Endothelial cell of umbilical vein (primary cell): ENCODE data around the gene CAMTA1. TPM values are rescaled to one million over a fixed set of nuclear protein-coding genes. Genes with fewer than 3 reads are reported as not detected.

Source experiments
- BruUV-seq: library from RNA; stranded (reverse); fragments of 400-500 nt; replicated peaks from 2 replicates; lab custom pipeline; 2021; lab: Mats Ljungman, UMichigan
- CTCF ChIA-PET: fragments of 300-600, 350-600 bp; sonication (Branson Sonifier 250); formaldehyde crosslinking; loops from one replicate; lab custom pipeline; 2021; ENCODE audit warnings: antibody characterized with exemption, inconsistent platforms; lab: Charles Lee
- POLR2A ChIA-PET: fragments of 300-600, 350-600 bp; sonication (Branson Sonifier 250); formaldehyde crosslinking; loops from one replicate; lab custom pipeline; 2021; ENCODE audit warnings: antibody characterized with exemption, inconsistent platforms; lab: Charles Lee
- DNase-seq: peaks from one replicate; pipeline ENCODE4 v3.0.0-alpha.2; 2011; ENCODE audit warnings: low read depth, low spot score
- FAIRE-seq: peaks from 2 replicates; lab custom pipeline; 2011; peaks lifted over from hg19 to GRCh38; lab: Jason Lieb, UNC
- H2AFZ ChIP-seq: 2 replicates; pipeline ENCODE4 v1.6.0; 2012; ENCODE audit warnings: low read depth, low read length, control low read depth, inconsistent platforms
- H3K27ac ChIP-seq: 2 replicates; pipeline ENCODE4 v1.5.1; 2011; ENCODE audit warnings: low read depth, mild to moderate bottlenecking, control low read depth, low read length, moderate library complexity; ENCODE audit not compliant: insufficient read depth
- H3K27me3 ChIP-seq, 2 experiments: 2 replicates each; pipeline versions ENCODE4 v1.6.0 to v1.6.1; 2011; ENCODE audit warnings: low read length in 2 of 2, mixed read lengths in 1 of 2; ENCODE audit not compliant: control insufficient read depth in 2 of 2, insufficient read depth in 2 of 2
- H3K36me3 ChIP-seq, 2 experiments: 2 replicates in 1 of 2; 3 replicates in 1 of 2; pipeline ENCODE4 v1.5.1; 2011; ENCODE audit warnings: low read length in 2 of 2, mild to moderate bottlenecking in 1 of 2, moderate library complexity in 1 of 2; ENCODE audit not compliant: control insufficient read depth in 2 of 2, insufficient read depth in 2 of 2; ENCODE audit errors: extremely low read depth in 1 of 2
- H3K4me1 ChIP-seq: 3 replicates; pipeline ENCODE4 v1.5.1; 2011; ENCODE audit warnings: mild to moderate bottlenecking, low read length; ENCODE audit not compliant: control insufficient read depth, insufficient read depth; ENCODE audit errors: extremely low read depth
- H3K4me2 ChIP-seq: 2 replicates; pipeline ENCODE4 v1.6.1; 2011; ENCODE audit warnings: low read length, control low read depth, mixed read lengths; ENCODE audit not compliant: insufficient read depth
- H3K4me3 ChIP-seq, 3 experiments: fragments of 200-600 bp in 1 of 3; sonication (generic), shearing (Covaris generic) in 1 of 3; replicated peaks in 1 of 3; 2 replicates each; pipeline ENCODE4 v1.5.1; 2011 to 2016; ENCODE audit warnings: control low read depth in 3 of 3, low read length in 3 of 3, mild to moderate bottlenecking in 2 of 3, inconsistent platforms in 1 of 3, low read depth in 1 of 3, moderate library complexity in 1 of 3; ENCODE audit not compliant: insufficient read depth in 1 of 3
- H3K79me2 ChIP-seq: 2 replicates; pipeline ENCODE4 v1.6.0; 2012; ENCODE audit warnings: low read length, inconsistent platforms; ENCODE audit not compliant: control insufficient read depth, insufficient read depth
- H3K9ac ChIP-seq: replicated peaks from 2 replicates; pipeline ENCODE3; 2011; ENCODE audit warnings: low read length, control low read depth; ENCODE audit not compliant: insufficient read depth; ENCODE audit errors: extremely low read depth
- H3K9me1 ChIP-seq: replicated peaks from 3 replicates; pipeline ENCODE4 v1.6.0; 2011; ENCODE audit warnings: mild to moderate bottlenecking, low read length; ENCODE audit not compliant: control insufficient read depth, insufficient read depth; ENCODE audit errors: extremely low read depth
- H3K9me3 ChIP-seq: replicated peaks from 2 replicates; pipeline ENCODE4 v1.5.1; 2012; ENCODE audit warnings: low read length, inconsistent platforms; ENCODE audit not compliant: control insufficient read depth, insufficient read depth
- H4K20me1 ChIP-seq: replicated peaks from 2 replicates; pipeline ENCODE3; 2011; ENCODE audit warnings: mild to moderate bottlenecking, low read length; ENCODE audit not compliant: control insufficient read depth, insufficient read depth; ENCODE audit errors: extremely low read depth
- EZH2 ChIP-seq: IDR thresholded peaks from 2 replicates; pipeline ENCODE4 v1.6.1; 2012; ENCODE audit warnings: borderline replicate concordance, low read depth, mild to moderate bottlenecking, moderate library complexity, low read length, inconsistent platforms; ENCODE audit not compliant: severe bottlenecking
- FOS ChIP-seq: IDR thresholded peaks from 2 replicates; pipeline ENCODE4 v1.6.1; 2011; ENCODE audit warnings: mild to moderate bottlenecking, low read length, moderate library complexity, borderline replicate concordance; ENCODE audit not compliant: insufficient read depth
- GATA2 ChIP-seq: IDR thresholded peaks from 2 replicates; pipeline ENCODE4 v1.7.0; 2011; ENCODE audit warnings: low read depth, mild to moderate bottlenecking, moderate library complexity, mixed read lengths, low read length; ENCODE audit not compliant: insufficient read length, insufficient read depth
- JUN ChIP-seq: IDR thresholded peaks from 2 replicates; pipeline ENCODE4 v1.6.1; 2011; ENCODE audit warnings: borderline replicate concordance, low read depth; ENCODE audit not compliant: insufficient read length, insufficient read depth
- MYC ChIP-seq: IDR thresholded peaks from one replicate; pipeline ENCODE4 v1.6.1; 2011; ENCODE audit warnings: mild to moderate bottlenecking, low read depth, low read length
- POLR2A ChIP-seq: IDR thresholded peaks from 2 replicates; pipeline ENCODE4 v1.6.1; 2012; ENCODE audit warnings: low read depth, mild to moderate bottlenecking, control low read depth, low read length
- POLR2AphosphoS5 ChIP-seq: IDR thresholded peaks from 2 replicates; pipeline ENCODE4 v1.6.1; 2012; ENCODE audit warnings: low read depth, mild to moderate bottlenecking, control low read depth, low read length, moderate library complexity; ENCODE audit not compliant: insufficient read depth
- dilution Hi-C: fragments of 300-500 bp; cut with MboI; formaldehyde crosslinking; loops from one replicate; pipeline ENCODE4 v1.15.0; 2019; ENCODE audit warnings: low sequenced_read_pairs; ENCODE audit not compliant: extremely low pct_ligation_motif_present
- intact Hi-C: fragments of 100-400 bp; cut with micrococcal nuclease; formaldehyde crosslinking; loops from one replicate; pipeline ENCODE4 v1.10.0; 2022
- polyA plus RNA-seq, 4 experiments: library from polyadenylated mRNA; depleted of rRNA in 3 of 4; stranded (reverse) in 3 of 4; unstranded in 1 of 4; fragments of >200 nt; gene quantifications; 2 replicates each; pipeline versions ENCODE4 v1.2.1 to v1.2.3, GENCODE V29; 2011 to 2012; ENCODE audit warnings: missing spikeins in 1 of 4
- total RNA-seq: library from RNA; stranded (reverse); gene quantifications from 2 replicates; pipeline ENCODE4 v1.2.3, GENCODE V29; 2021
- TF ChIP-seq, protein P1 (sequence below), 2 donors: IDR thresholded peaks; 1 replicate in 1 of 2; 2 replicates in 1 of 2; pipeline ENCODE4 v1.5.1; 2011; ENCODE audit warnings: low read length in 2 of 2, mild to moderate bottlenecking in 2 of 2, moderate library complexity in 2 of 2, control low read depth in 1 of 2, inconsistent platforms in 1 of 2, low read depth in 1 of 2; ENCODE audit not compliant: insufficient read depth in 1 of 2; ENCODE audit errors: extremely low read depth in 1 of 2
- TF ChIP-seq, protein P2 (sequence below): IDR thresholded peaks from 2 replicates; pipeline ENCODE4 v1.6.1; 2011; ENCODE audit not compliant: insufficient read depth, insufficient read length

CAMTA1 gene
- total and polyA plus RNA-seq, 2 donors (not counting 3 experiments of a cell fraction or from before 2014, with no cell fraction given), result 50.8 to 92.7 TPM

DNA sequence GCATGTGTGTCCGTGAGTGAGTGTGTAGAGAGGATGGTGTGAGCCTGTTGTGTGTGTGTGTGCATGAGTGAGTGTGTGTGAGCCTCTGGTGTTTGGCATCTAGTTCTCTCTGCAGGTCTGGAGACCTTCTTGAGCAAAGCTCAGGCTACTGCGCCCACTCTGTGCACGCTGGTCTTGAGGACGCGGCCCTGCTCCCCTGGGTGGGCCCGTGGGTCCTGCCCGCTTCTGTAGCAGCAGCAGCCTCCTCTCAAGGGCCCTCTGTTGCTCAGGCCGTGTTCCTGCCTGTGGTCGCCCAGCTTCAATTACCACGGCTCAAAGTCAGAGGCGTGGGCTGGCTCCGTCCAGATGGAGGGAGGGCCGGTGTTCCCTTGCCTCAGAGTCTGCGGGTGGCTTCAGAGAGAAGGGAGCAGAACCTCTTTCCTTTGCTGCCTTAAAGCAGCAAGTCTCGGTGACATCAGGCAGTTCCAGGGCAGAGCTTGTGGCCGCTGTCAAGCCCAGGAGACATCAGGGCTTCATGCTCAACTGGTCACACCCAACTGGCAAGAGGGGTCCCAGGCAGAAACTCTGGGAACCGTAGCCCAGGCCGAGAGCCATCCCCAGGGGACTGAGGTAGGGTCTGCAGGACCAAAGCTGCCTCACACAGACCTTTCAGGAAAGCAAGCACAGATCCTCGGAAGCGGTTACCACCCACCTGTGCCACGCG, 715.3 kb downstream of the CAMTA1 start:
- intact Hi-C loops (no loop called here), dilution Hi-C loops (no loop called here)
- no peaks in the 10 kb centered on the region for H3K9me1 ChIP-seq
- FAIRE-seq, result no peak
- CTCF ChIA-PET, result interaction anchor here (0.8 kb wide), 1 partner anchor 15 kb away, joined by 3 read pairs; no protein-coding TSS in a partner anchor
- H3K4me2 ChIP-seq, result no peak overlapping the region
- no TSS peak for BruUV-seq
- H3K79me2 ChIP-seq, result no peaks in the 10 kb centered on the region
- H3K4me1 ChIP-seq, result no peaks in the 10 kb centered on the region
- H4K20me1 ChIP-seq, result no peaks in the 10 kb centered on the region
- DNase-seq, result no peak
- no peak overlapping the region for H3K9ac ChIP-seq
- no peak overlapping the region for H2AFZ ChIP-seq
- no peaks in the 10 kb centered on the region for H3K36me3 ChIP-seq
- no peak for TF ChIP-seq GATA2
- TF ChIP-seq POLR2A, result no peak
- TF ChIP-seq, protein P1, sequence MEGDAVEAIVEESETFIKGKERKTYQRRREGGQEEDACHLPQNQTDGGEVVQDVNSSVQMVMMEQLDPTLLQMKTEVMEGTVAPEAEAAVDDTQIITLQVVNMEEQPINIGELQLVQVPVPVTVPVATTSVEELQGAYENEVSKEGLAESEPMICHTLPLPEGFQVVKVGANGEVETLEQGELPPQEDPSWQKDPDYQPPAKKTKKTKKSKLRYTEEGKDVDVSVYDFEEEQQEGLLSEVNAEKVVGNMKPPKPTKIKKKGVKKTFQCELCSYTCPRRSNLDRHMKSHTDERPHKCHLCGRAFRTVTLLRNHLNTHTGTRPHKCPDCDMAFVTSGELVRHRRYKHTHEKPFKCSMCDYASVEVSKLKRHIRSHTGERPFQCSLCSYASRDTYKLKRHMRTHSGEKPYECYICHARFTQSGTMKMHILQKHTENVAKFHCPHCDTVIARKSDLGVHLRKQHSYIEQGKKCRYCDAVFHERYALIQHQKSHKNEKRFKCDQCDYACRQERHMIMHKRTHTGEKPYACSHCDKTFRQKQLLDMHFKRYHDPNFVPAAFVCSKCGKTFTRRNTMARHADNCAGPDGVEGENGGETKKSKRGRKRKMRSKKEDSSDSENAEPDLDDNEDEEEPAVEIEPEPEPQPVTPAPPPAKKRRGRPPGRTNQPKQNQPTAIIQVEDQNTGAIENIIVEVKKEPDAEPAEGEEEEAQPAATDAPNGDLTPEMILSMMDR (IDR thresholded peaks at IDR 0.05; ENCODE audit: extremely low read depth in 1 of 2, insufficient read depth in 1 of 2, low read depth in 1 of 2, low read length in 2 of 2), result no peak
- no peak for TF ChIP-seq FOS
- no peak for TF ChIP-seq JUN
- TF ChIP-seq, protein P2, sequence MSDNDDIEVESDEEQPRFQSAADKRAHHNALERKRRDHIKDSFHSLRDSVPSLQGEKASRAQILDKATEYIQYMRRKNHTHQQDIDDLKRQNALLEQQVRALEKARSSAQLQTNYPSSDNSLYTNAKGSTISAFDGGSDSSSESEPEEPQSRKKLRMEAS, result no peak
- no peak for TF ChIP-seq MYC
- no peak for TF ChIP-seq POLR2AphosphoS5
- no peak for TF ChIP-seq EZH2
- H3K27ac ChIP-seq, result no peak overlapping the region
- POLR2A ChIA-PET, result no interaction called here
- no peaks in the 10 kb centered on the region for H3K27me3 ChIP-seq
- no peak overlapping the region for H3K4me3 ChIP-seq
- H3K9me3 ChIP-seq, result no peaks in the 10 kb centered on the region
